A673 (cell line): Measurements from ENCODE around the gene PVALEF.
A peak's percentile ranks its signal among the peaks of the same experiment; 100 is the strongest.

Experiments used
- CTCF ChIP-seq: fragments of 300-800, 200-600 bp; sonication (generic); conservative IDR thresholded peaks from 2 replicates; pipeline ENCODE4 v1.5.1; 2017; ENCODE audit warnings: low read depth, mild to moderate bottlenecking, antibody characterized with exemption, low read length, moderate library complexity, mixed read lengths
- EZH2 ChIP-seq: fragments of 200-600 bp; sonication (generic); IDR thresholded peaks from 2 replicates; pipeline ENCODE4 v1.6.1; 2017; ENCODE audit warnings: borderline replicate concordance, low read depth, mild to moderate bottlenecking, mixed read lengths, antibody characterized with exemption, low read length; ENCODE audit not compliant: poor library complexity, severe bottlenecking

- TF ChIP-seq CTCF = 0 out of 2 replicates have a peak, but pooled peaks have one; percentile 17
- TF ChIP-seq EZH2 = no peak
These were observed 24.6 kb downstream of the PVALEF start for GRCh38 chr17:81189670-81190530.
